ENCODE data around the gene DNAL1.

DNAL1 gene

GRCh38 chr14:73712540-73713180 is 67.9 kb downstream of the DNAL1 start:
- DNase-seq (ENCODE audit: low read depth) = peak; percentile 38
- H3K4me3 ChIP-seq (ENCODE audit: low read depth, low read length) = peak overlapping the region; percentile 87
- TF ChIP-seq, protein P1, sequence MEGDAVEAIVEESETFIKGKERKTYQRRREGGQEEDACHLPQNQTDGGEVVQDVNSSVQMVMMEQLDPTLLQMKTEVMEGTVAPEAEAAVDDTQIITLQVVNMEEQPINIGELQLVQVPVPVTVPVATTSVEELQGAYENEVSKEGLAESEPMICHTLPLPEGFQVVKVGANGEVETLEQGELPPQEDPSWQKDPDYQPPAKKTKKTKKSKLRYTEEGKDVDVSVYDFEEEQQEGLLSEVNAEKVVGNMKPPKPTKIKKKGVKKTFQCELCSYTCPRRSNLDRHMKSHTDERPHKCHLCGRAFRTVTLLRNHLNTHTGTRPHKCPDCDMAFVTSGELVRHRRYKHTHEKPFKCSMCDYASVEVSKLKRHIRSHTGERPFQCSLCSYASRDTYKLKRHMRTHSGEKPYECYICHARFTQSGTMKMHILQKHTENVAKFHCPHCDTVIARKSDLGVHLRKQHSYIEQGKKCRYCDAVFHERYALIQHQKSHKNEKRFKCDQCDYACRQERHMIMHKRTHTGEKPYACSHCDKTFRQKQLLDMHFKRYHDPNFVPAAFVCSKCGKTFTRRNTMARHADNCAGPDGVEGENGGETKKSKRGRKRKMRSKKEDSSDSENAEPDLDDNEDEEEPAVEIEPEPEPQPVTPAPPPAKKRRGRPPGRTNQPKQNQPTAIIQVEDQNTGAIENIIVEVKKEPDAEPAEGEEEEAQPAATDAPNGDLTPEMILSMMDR (conservative IDR thresholded peaks at IDR 0.05; ENCODE audit: low read depth, low read length) = no peak

GRCh38 chr14:73713206-73713802 is 68.5 kb downstream of the DNAL1 start:
- no peak for DNase-seq (ENCODE audit: low read depth)
- TF ChIP-seq, protein P1 (conservative IDR thresholded peaks at IDR 0.05; ENCODE audit: low read depth, low read length) = no peak
- H3K4me3 ChIP-seq (ENCODE audit: low read depth, low read length) = peak overlapping the region; percentile 87

DNA sequence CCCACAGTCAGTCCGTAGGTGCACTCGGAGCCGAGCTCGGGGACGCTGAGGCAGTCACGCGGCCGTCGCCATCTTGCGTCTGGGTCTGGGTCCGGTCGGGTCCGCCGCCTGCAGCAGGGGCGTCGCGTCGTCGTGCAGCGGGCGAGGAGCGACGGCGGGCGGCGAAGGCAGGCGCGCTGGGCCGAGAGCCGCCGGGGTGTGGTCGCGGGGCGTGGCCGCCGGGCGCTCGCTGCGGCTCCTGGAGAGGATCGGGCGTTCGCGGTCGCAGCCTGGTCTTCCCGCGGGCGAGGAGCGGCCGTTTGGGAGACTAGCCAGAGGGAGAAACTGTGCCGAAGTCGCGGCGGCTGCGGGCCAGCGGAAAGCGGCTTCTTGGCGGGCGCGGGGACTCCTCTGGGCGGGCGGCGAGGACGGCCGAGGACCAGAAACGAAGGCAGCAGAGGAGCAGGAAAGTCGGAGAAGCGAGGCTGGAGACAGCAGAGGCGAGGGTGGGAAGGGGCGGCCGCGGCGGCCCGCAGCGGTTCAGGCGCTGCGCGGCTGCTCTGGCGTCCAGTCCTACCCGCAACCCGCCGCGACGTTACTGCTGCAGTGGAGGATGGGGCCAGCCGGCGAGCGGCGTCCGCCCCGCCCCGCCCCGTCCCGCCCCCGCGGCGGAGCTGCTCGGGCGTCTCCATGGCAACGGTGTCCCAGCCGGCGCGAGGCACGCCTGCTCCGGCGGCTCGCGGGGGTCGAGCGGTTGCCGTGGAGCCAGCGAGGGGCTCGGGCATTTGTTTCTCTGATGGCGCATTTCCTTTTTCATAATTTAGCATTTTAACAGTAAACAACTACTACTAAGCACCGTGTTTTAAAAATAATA is 69.2 kb downstream of the DNAL1 start, which contains the start of gene PNMA1:
Gene PNMA1, minus strand, starts transcription at position 582 of the 853 bp plus-strand sequence. CDS start 745 bp downstream, outside the sequence.
- TF ChIP-seq, protein P1 (conservative IDR thresholded peaks at IDR 0.05; ENCODE audit: low read depth, low read length) = no peak
- H3K4me3 ChIP-seq (ENCODE audit: low read depth, low read length) = peak within 1 kb of the TSS; percentile 87
- DNase-seq (ENCODE audit: low read depth) = peak; percentile 81

DNA sequence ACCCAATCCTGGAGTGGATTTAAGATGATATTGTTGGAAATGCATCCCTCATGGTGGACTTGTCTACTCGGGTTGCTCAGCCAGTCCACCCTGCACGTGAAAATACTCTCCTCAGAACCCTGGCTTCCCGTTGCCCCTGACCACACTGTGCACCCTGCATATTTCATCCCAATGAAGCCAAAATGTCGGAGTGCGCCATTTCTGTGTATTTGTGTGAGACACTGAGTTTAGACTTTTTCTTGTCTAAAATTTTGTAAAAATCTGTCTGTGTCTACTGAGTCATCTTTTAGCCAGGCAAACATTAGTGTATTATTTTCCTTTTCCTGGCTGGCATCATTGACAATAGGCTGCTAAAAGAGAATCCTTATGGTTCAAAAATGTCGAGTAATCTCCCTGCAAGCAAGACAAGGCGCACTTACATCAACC is 69.9 kb downstream of the DNAL1 start:
- H3K4me3 ChIP-seq (ENCODE audit: low read depth, low read length) = peak overlapping the region; percentile 87
- DNase-seq (ENCODE audit: low read depth) = no peak
- TF ChIP-seq, protein P1 (conservative IDR thresholded peaks at IDR 0.05; ENCODE audit: low read depth, low read length) = no peak

DNA sequence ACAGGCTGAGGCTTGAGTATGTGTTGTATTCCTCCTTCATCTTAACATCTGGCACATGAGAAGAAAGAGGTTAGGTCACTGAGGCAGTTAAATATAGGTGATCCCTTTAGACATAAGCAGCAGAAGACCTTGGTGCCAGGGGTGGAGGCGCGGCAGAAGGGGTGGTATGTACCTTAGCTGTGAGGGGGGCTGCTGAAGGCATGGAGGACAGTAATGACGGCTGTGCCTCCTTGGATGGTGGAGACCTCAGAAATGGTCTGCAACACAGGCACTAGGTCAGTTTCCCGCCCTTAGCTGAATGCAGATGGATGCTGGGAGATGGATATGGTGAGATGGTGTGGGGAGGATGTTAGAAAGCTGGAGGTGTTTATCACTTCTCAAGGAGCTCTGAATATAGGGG is 70.9 kb downstream of the DNAL1 start:
- TF ChIP-seq, protein P1 (conservative IDR thresholded peaks at IDR 0.05; ENCODE audit: low read depth, low read length) = no peak
- DNase-seq (ENCODE audit: low read depth) = no peak
- no peak overlapping the region for H3K4me3 ChIP-seq (ENCODE audit: low read depth, low read length)

DNA sequence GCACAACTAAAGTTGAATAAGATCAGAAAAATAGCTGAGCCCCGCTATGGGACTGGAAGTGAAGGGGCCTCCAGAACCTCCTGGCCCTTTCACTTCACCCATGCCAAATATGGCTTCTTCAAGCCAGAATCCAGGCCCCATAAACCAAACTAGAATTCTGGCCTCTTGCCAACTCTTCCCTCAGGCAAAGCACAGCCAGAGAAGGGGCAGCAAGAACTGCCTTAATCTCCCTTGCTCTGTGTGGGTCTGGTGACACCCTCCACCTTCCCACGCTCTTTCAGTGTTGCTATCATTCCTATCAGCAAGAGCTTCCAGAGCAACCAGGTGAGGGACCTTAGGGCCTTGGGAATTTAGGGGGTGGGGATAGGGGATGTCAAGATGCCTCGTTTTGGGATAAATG is 72.5 kb downstream of the DNAL1 start:
- TF ChIP-seq, protein P1 (conservative IDR thresholded peaks at IDR 0.05; ENCODE audit: low read depth, low read length) = no peak
- no peak overlapping the region for H3K4me3 ChIP-seq (ENCODE audit: low read depth, low read length)
- peak; percentile 54 for DNase-seq (ENCODE audit: low read depth)
